SH-SY5Y (cell line): ENCODE data around the gene PPP2R5C.

ENCODE experiments used
- GATA2 ChIP-seq: IDR thresholded peaks from 2 replicates; pipeline ENCODE4 v1.6.1; 2011; ENCODE audit warnings: mild to moderate bottlenecking, low read depth, low read length
- GATA3 ChIP-seq: IDR thresholded peaks from 2 replicates; pipeline ENCODE4 v1.6.1; 2011; ENCODE audit warnings: low read depth, mild to moderate bottlenecking, low read length, moderate library complexity

- TF ChIP-seq GATA3 = no peak
- no peak for TF ChIP-seq GATA2
Observed at GRCh38 chr14:101944451-101944850, 182.9 kb downstream of the PPP2R5C start.
